Measurements from ENCODE around the gene ELP4.

The ELP4 gene

DNA sequence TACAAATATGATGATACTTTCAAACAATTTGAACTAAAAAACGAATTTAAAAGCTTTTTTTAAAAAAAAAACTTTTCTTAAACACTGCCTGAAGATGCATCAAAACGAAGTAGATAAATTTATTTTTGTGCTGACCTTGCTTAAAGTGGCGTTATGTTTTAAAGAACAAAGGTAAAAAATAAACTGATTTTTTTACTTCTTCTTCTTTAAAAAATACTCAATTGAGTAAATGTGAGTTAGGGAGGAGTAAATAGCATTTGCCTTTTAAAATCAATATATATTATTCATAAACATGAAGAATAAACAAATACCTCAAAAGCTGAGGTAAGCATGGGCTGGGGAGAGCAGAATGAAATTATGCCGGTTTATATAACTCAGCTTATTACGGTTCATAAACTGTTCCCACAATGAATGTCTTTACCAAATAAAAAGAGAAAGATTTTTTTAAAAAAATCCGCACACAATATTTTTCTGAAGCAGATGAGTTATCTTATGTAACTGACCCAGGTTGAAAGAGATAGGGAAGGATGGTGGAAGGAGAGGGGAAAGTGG, 292.5 kb downstream of the ELP4 start:
- no peak for DNase-seq

DNA sequence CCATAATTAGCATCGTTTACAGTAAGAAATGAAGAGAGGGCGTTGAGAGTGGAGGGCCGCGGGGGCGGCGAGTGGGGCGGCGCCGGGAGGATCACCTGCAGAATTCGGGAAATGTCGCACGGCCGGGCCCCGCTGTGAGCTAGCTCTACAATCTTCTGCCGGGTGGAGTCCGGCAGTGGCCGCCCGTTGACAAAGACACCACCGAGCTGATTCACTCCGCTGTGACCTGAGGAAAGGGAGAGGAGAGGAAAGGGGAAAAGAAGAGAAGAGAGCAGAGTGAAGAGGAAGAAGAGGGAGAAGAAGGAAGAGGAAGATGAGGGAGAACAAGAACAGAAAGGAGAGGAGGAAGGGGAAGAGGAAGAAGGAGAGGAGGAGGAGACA, 293.0 kb downstream of the ELP4 start:
- no peak for DNase-seq

DNA sequence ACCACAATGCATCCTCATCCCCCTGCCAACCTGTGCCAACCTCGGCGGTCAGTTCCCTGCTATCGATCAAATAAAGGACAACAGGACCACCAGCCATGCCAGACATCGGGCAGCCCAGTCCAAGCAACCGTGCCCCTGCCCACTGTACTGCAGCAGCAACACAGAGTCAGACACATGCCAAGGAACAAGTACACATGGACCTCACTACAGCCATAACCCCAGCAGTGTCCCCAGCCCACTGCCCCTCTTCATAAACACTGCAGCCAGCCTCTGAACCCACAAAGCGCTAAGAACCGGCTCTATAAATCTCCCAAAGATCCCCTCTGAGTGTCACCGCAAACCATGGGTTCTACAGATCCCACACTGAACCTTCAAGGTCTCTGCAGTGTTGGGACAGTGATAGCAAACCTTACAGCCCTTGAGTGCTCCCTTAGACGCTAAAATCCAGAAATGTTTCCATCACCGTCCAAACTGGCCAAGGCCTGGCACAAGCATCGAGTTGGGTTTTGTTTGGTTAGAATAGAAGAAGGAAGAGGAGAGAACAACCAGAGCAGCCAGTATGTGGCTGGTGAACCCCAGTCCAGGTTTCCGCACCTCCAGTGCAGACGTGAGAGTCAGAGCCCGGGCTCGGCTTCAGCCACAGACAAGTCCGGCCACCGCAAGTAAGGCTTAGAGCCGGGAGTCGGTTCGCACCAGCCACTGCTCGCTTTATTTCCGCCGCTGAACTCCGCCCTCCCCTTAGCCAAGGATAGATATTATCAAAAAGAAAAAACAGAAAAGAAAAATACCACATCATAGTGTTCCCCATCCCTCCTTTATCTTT, 293.6 kb downstream of the ELP4 start:
- no peak for DNase-seq

DNA sequence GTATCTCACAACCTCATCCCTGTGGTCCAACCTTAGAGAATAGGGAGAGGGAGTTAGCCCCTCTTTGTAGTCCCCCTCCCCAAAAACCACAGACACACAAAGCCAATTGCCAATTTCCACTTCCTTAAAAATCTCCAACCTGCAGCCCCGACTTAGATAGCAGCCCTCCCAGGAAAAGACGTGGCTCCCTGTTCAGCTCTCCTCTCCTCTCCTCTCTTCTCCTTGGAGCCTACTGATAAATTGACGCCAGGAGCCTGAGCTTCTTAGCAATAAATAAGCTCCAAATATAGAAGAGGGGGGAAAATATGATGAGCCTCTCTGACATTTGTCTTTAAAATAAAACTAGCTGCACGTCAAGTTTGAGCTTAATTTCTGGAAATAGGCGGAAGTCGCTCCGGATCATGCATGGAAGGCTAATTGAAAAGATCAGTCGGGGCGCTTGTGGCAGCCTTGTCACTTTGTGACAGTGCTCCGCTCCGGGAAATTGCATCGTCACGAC, 294.3 kb downstream of the ELP4 start:
- DNase-seq, result no peak

DNA sequence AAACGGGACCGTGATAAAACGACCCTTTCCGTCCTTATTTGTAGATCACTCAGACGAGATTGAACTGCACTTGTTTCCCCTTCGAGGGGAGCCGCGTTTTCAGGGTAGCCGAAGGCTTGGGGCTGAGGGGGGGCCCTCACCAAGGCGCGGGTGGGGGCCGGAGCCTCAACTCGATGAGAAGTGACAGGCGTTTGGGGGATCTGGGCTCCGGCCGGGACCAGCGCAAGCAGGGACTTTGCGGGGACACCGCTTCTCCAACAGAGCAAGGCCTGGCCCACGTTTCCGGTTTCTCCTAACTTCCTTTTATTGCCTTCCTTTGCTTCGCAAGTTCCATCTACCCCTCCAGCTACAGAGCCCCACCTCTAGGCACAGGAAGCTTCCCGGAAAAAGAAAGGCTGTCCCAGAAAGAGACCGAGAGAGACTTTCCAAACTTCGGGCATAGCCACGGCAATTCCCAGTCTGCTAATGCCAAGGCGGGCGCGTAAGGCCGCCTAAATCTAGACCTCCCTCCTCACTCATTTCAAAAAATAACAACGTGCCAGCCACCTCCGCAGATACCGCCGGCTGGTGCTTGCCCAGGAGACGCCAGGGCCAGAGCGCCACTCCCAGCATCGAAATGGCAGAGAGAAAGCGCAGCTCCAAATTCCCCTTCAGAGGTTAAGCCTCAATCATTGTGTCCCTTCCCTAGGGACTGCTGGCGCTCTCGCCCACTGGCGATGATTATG, 294.9 kb downstream of the ELP4 start:
- DNase-seq, result no peak

DNA sequence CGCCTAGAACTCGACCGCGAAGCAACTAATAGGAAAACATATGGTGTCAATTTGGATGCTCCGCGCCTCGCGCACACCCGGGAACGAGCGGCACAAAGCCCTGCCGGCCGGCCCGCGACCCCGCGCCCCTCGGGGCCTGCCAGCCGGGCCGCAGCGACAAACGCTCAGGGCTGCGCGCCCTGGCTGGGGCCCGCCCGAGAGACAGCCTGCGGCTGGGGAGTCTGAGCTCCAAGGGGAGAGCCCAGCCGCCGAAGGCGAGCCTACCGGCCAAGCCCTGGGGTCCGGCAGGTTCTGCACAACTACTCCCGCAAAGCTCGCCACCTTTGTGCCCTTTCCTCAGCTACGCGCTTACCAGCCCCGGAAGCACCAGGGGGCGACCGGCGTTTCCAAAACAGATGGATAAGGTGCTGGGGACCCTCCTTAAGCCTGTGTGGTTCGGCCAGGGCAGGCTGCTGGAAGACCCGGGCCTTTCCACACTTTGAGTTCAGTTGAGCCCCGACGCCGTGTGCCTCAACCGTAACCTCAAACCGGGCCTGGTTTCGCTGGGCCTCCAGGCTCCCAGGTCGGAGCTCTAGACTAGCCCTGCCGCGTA, 295.6 kb downstream of the ELP4 start:
- DNase-seq, result no peak

DNA sequence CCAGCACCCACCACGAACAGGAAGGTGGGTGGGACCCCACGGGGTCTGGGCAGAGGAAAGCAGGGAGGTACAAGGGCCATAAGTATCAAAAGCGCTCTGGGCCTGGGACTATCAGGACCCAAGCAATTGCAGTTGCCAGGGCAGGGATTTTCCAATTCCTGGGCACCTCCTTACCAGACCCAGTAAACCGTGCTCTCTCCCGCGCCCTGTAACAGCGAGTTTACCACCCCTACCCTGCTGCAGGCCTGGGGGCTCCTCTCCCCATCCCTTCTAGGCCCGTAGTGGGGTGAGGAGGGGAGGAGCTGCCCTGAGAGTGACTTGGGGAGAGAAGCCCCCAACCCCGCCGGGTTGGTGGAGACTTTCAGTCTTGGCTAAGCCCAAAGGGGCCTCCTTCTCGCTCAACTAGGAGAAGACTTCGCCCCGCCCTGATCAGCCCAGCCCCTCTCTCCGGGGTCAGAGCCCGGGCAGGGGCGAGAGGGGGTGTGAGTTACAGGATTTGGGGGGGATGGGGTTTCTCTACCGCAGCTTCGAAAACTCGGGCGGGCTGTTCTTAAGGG, 296.1 kb downstream of the ELP4 start:
- DNase-seq, result no peak

DNA sequence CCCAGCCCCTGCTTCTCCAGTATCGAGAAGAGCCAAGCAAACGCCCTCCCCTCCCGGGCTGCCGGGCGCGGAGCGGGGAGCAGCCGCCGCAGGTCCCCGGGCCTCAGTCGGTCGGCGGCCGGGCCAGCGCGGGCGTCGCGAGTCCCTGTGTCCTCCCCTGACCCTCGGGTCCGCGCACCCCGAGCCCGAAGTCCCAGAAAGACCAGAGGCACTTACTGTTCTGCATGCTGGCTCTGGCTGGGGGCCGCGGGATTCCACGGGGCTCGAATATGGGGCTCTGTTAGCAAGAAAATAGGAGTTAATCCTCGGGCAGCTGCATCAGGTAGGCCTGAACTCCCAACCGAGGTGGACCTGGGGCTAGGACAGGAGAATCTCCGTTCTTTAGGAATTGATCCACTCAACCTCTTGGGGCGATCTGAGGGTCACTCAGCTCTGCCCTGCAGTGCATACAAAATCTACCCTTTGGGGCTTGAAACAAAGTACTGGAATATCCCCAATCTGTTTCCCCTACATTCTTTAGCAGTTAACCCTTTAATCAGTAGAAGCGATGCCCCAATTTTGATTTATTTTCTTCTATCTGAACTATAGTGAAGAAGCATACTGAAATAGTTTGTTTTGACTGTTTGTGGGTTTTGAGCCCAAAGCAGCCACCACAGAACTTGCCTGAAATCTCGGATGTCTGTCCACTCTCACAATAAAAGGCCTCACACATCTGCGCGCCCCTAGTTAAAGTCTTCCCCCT, 296.8 kb downstream of the ELP4 start:
- no peak for DNase-seq

DNA sequence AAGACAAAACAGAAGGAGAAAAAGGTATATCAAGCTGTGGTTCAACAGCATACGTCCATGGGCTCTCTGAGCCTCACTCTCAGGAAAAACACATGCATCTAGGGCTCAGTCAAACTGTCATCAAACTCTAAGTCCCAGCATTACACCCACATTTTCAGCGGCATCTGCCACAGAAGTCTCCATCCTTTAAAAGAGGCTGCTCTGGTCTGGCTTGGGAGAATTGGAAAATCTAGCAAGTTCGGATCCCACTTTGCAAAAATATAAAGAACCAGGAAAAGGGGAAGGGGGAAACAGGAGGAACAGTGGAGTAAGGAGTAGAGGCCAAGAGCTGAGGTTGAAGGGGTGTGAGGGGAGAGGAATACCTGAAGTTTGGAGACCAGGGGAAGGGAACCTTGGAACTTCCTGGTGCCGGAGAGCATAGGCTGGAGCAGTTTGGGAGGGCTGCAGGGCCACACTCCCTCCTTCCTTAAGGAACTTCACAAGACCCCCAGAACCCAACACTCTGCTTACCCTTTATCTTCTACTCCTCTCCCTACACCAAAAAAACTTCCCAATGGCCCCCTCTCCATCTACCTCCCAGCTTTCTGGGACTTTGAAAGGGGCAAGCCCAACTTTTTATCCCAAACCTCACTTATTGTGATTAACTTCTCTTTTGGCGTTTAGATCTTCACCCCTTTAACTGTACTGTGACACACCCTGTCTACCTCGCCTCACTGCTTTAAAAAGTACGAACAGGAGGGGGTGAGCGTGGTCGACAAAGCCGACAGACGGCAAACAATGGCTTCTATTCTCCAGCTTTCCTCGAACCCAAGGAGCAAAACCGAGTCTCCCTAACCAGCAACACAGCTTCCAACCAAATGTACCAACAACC, 297.6 kb downstream of the ELP4 start:
- DNase-seq, result no peak

DNA sequence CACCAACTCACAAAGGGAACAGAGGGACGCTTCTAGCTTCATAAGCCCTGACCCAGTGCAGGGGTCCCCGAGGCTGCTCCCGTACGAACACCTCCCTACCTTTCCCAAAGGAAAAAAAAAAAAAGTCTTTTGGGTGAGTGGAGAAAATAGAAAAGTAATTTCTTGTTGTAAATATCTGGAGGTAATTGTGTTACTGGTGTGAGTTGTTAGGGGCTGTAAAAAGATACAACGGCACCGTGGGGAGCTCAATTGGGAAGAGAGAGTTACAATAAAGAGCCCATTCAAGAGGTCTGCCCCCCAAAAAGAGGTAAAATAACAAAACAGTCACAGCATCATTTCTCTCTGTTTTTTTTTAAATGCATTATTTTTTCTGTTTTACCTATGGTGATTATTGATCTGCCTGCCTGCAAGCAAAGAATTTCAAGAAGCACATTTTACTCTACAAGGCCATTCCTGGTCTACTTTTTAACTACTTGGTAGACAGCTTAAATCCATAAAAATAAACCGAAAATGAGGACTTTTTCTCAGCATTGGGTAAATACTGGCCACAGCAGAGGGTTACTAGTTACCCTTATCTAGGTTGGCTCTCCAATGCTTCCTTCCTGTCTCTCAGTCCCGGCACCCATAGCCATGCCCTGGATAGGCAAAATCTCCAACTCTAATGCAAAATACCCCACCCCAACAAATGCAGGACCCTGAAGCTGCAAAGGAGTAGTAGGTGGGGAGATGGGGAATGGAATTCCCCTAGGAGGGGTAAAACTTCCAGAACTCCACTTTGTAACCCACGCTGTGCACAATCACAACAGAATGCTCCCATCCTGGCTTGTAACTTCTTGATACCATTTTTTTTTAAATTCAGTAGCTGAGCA, 298.5 kb downstream of the ELP4 start:
- no peak for DNase-seq

DNA sequence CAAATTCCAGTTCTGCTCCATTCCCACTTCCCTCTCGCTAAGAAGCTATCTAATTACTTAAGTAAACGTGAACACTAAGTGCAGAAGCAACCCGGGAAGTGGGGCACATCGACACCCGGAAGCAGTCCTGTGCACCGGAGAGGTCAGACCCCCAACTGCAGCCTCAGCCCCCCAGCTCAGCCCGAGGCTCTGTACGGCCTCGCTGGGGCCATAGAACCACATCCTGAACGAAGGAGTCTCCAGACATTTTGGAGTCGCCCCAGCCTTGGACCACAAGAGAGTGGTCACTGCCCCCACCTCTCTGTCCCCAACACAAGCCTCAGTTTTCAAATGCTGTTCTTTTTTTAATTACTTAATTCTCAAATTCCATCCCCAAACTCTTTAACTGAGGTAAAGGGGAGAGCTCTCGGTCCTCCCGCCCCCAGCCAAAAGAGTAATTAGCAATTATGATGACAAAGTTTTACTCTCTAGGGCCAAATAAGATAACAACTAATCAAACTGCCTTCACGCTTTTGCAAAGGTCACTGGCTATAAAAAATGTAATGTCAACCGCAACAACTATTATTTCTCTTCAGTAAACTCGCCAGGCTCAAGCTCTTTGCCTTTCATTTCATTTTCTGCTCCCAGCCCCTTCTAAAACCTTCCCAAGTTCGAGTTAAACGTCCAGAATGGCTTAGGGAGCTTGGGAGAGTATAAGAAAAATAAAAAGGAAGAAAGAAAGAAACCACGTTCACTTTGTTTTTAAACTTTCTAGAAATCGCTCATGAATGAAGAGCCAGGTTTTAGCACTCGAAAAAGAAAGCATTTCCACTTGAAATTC, 299.4 kb downstream of the ELP4 start:
- DNase-seq, result no peak

DNA sequence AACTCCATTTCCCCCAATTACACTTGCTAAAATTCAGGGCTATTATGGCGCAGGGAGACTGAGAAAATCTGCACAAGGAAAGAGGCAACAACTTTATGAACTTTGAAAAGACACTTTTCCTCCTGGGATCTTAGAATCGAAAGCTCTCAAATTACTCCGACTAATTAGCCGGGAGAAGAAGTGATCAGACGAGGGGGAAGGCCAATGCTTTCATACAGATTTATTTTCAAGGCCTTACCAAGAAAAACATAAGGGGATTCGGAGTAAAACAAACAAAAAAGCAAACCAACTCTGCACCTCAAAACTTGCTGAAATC, 299.9 kb downstream of the ELP4 start:
- DNase-seq, result no peak

DNA sequence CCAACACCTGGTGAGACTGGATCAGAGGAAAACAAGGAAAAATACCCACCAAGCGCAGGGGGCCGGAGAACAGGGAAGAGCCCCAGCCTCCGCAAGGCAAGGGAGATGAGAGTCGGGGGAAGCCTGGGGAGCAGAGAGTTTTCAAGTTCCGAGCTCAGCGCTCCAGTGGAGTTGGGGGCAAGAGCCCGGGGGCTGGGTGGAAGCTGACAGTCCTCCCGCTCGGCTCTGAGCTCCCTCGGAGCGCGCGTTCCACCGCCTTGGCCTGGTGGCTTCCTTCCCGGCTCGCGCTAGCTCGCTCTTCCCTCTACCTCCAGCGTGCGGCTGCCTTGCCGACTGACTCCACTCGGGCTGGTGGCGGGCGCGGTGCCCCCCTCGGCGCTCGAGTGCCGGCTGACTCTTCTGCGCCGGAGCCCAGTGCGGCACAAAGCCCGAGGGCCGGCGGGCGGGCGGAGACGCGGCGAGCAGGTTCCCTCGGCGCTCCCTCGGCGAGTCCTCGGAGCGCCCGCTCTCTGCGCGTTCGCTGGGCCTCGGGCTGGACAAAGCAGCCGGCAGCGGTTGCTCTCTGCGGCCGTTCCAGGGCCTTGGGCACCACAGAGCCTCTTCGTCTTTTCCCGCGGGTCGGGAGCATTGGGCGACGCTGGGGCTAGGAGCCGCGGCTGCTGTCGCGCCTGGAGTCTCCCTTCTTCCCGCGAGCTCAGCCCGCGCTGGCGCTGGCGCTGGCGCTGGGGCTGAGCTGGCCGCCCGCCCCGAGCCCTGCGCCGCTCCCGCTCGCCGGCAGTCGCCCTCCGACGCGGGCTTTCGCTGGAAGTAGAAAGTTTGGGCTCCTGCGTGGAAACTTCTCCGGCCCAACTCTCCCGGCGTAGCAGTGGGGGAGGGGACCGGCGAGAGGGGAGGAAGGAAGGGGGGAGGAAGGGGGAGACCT, 300.6 kb downstream of the ELP4 start:
- DNase-seq, result peak; percentile 21 to 46

DNA sequence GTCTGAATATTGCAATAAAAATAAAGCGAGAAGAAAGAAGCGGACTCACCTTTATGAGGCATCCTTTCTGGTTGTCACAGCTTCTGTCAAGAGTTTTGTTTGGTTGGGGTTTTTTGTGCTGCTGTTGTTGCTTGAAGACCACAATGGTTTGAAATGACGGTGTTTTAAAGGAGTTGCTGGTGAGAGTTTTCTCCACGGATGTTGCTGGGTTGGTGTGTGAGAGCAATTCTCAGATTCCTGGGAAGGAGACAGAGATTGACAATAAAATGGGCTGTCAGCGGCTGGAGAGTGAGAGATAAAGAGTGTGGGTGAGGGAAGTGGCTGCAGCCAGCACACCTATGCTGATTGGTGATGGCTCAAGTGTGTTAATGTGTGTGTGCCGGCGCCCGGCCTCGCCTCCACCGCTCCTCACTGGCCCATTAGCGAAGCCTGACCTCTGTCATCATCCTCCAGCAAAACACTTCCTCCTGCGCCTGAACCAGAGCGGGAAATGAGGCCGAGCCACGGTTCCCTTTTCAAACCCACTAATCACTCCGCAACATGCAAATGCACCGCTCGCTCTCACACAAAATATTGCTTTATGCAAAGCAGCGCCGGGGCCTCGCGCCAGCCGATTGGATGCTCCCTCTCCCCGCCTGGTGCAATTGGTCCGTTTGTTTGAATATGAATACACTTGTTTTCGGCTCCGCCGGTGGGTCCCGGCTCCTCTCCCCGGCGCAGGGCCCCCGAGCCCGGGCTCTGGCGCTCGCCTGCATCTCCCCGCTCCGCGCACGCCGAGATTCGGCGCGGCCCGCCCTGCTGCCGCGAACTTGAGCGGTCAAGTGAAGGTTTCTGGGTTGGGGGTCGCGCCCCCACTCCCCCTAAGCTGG, 301.4 kb downstream of the ELP4 start, which contains the start of gene PAX6:
TSS of gene PAX6 (minus strand) at position 544 of the 869 bp plus-strand sequence. CDS start 4,911 bp downstream, outside the sequence.
- peak; percentile 98 to 99 for DNase-seq

DNA sequence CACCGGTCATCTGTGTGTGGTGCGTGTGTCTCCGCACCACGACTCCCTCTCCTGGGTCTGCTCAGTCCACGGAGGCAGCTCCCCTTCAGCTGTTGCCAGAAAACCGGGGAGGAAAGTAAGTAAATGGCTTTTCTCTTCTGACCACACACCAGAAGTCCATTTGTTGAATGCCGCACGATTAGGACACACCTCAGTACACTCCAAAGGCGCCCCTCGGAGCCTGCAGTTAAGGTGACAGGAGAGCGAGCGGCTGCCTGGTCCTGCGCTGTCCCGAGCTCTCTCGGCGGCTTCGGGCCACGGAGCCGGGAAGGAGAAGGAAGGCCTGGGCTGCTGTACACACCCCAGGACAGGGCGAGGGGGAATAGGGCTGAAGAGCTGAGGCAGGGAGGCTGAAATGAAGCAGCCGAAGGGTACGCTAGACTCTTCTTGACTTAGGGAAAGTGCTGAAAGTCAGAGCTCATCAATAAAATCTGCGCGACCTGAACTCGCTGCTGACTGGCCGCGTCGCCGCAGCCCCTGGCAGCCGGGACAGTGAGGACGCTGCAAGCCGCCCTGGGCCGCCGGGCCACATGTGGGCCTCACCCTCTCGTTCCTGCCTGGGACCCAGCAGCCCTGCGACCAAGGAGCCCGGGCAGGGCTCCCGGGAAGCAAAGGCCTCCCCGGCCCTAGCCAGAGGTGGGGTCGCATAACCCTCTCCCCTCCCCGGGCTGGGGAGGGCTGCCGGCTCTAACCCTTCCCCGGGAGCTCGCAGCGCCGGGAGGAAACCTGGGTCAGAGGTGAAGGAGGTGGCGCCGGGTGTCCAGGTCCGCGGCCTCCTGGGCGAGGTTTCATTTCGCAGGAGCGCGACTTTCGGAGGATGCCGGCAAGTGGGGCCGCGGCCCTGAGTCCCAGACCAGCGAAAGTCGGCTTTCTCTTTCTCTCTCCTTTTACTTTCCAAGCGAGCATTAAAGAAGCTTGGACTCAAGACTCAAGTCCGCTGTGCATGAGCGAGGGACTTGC, 303.1 kb downstream of the ELP4 start:
- peak in 1 of 2 experiments; percentile 49 for DNase-seq
